ENCODE measurements around the gene MAP6. TPM values are rescaled to one million over a fixed set of nuclear protein-coding genes. Genes with fewer than 3 reads are reported as not detected.

Gene MAP6
- total RNA-seq, 6 experiments from 2014 or later: 0.26 to 0.86 (median 0.58) TPM

GRCh38 chr11:75633409-75634066 lies 35.3 kb downstream of the MAP6 start:
- ATAC-seq (no peak), DNase-seq (no peak)
- WGBS (ENCODE audit: insufficient coverage, low coverage, low lambda C conversion rate, missing lambda C conversion rate): 75% methylated on average over 8 of the region's 8 CpGs

DNA sequence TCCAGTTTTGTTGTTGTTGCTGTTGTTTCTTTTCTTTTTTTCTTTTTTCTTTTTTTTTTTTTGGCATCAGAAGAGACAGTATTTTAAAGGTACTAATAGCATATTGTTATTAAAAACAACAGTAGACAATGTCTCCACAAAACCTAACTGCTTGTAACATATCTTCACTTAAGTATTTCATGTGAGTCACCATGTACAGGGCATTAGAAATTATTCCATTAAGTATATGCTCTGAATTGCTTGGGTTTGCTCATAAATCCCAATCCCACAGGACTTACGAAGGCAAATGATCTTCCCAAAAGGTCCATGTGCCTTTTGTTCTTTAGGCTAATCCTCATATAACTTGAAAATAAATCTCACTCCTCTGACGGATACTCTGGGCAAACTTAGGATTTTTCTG lies 35.9 kb downstream of the MAP6 start:
- 74% methylated on average over 2 of the region's 2 CpGs for WGBS (ENCODE audit: insufficient coverage, low coverage, low lambda C conversion rate, missing lambda C conversion rate)
- ATAC-seq (no peak), DNase-seq (no peak)
- no peak overlapping the region for H3K27ac ChIP-seq
- no peak overlapping the region for H3K4me3 ChIP-seq
- no peak for TF ChIP-seq POLR2A (IDR thresholded peaks at IDR 0.05)
- TF ChIP-seq CTCF (IDR thresholded peaks at IDR 0.05): no peak
- H3K27me3 ChIP-seq: no peaks in the 10 kb centered on the region
- no peaks in the 10 kb centered on the region for H3K36me3 ChIP-seq
- no peaks in the 10 kb centered on the region for H3K4me1 ChIP-seq
- intact Hi-C loops (cut with DNase I): no loop called here
- no peaks in the 10 kb centered on the region for H3K9me3 ChIP-seq

More at GRCh38 chr11:75633409-75634066, 35.3 kb downstream of the MAP6 start:
- intact Hi-C loops (cut with DNase I): no loop called here
- Histone ChIP-seq H3K9me3 (no peaks in the 10 kb centered on the region), H3K36me3 (no peaks in the 10 kb centered on the region), H3K27ac (no peak overlapping the region), H3K4me3 (no peak overlapping the region), H3K4me1 (no peaks in the 10 kb centered on the region), H3K27me3 (no peaks in the 10 kb centered on the region)
- TF ChIP-seq POLR2A (IDR thresholded peaks at IDR 0.05): no peak
- TF ChIP-seq CTCF (IDR thresholded peaks at IDR 0.05): no peak

DNA sequence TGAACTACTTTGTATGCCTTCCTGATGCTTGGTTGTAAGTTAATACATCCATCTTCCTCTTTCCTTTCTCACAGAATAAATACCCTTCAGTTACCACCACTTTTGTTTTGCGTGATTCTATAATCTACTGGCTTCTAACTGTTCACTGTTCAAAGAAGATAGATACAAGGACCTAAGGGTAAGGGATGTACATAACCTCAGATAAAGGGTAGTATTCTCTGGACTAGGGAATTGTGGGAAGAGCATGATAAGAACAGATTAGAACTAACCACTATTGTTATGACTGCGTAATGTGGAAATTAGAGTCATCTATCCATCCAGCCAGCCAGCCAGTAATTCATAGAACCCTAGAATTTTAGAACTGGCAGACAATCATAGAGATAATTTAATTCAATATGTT lies 36.4 kb downstream of the MAP6 start:
- WGBS (ENCODE audit: insufficient coverage, low coverage, low lambda C conversion rate, missing lambda C conversion rate): 93% methylated on average over 2 of the region's 2 CpGs
- H3K9me3 ChIP-seq: no peaks in the 10 kb centered on the region
- no peak for ATAC-seq
- H3K36me3 ChIP-seq: no peaks in the 10 kb centered on the region
- no peak overlapping the region for H3K4me3 ChIP-seq
- no peaks in the 10 kb centered on the region for H3K27me3 ChIP-seq
- H3K4me1 ChIP-seq: no peaks in the 10 kb centered on the region
- no peak for DNase-seq
- intact Hi-C loops (cut with DNase I): no loop called here
- no peak for TF ChIP-seq POLR2A (IDR thresholded peaks at IDR 0.05)
- TF ChIP-seq CTCF (IDR thresholded peaks at IDR 0.05): no peak
- H3K27ac ChIP-seq: no peak overlapping the region

DNA sequence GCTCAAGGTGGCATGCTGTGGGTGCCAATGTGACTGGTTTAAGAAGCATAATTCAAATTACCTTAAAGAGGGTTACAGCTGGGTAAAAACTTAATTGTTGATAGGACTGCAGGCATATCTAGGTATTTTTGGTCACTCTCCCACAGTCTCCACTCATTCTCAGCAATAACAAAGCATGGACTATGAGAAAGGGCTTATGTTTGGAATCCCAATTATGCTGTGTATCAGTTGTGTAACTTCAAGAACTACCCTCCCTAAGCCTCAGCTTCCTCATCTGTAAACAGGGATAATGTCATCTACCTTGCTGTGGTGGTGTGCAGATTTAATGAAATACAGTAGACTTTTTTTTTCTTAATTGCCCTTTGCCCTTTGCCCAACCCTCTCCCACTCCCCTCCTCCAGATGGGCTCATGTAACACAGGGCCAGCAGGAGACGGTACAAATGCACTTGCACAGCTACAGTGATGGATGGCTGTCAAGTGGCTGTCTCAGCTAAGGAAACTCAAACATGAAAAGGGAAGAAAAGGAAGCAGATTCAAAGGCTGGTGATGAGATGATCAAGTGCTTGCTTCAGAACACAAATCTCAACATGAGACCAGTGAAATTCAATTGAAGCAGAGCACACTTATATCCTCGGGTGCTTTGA lies 37.6 kb downstream of the MAP6 start:
- Histone ChIP-seq H3K27me3 (no peaks in the 10 kb centered on the region), H3K4me3 (no peak overlapping the region), H3K9me3 (no peaks in the 10 kb centered on the region), H3K27ac (no peak overlapping the region), H3K36me3 (no peaks in the 10 kb centered on the region), H3K4me1 (no peaks in the 10 kb centered on the region)
- no peak for ATAC-seq
- no peak for DNase-seq
- intact Hi-C loops (cut with DNase I): no loop called here
- 52% methylated on average over 2 of the region's 2 CpGs for WGBS (ENCODE audit: insufficient coverage, low coverage, low lambda C conversion rate, missing lambda C conversion rate)
- TF ChIP-seq CTCF (IDR thresholded peaks at IDR 0.05): no peak
- TF ChIP-seq POLR2A (IDR thresholded peaks at IDR 0.05): no peak

All from right lobe of liver (tissue), 6 donors.